Measurements from ENCODE around the gene PAX1. TPM values are rescaled to one million over a fixed set of nuclear protein-coding genes. Genes with fewer than 3 reads are reported as not detected.
A peak's percentile ranks its signal among the peaks of the same experiment; 100 is the strongest.

Gene PAX1
- total and polyA plus RNA-seq, 2 of the 13 experiments (the other 11 are each of a cell fraction or from before 2014, with no cell fraction given) = not detected

DNA sequence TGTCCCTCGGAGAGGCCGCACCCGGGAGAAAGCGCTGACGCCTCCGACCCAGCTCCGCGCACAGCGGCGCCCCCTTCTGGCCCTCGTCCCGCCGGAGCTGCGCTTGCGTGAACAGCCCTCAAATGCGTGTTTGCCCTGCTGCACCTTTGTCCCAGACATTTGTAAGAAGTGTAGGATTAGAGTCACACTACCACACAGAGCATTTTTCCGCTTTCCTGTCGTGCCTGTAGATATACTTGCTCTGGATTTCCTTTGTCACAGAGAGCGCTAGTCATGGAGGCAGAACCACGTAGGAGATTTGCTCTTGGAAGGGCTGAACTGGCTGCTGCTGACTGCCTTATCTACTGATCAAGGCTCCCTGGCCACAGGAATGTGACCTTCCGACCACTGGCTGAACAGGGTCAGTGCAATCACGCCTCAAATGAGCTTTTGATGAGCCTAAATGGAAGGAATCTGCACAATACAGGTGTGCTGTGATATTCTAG, 62.3 kb downstream of the PAX1 start (continued):
- TF ChIP-seq BCL6 (CRISPR knock-in tag; IDR thresholded peaks at IDR 0.05) (peak; percentile 78), ZNF850 (CRISPR knock-in tag; conservative IDR thresholded peaks at IDR 0.05) (no peak), AGO1 (IDR thresholded peaks at IDR 0.05; ENCODE audit: low read depth, low read length, poor library complexity, severe bottlenecking) (peak; percentile 68), HNF4G (IDR thresholded peaks at IDR 0.05; ENCODE audit: borderline replicate concordance, low read depth, low read length) (no peak), HNF4G (CRISPR knock-in tag; IDR thresholded peaks at IDR 0.05; ENCODE audit: borderline replicate concordance, low read depth) (no peak), PHB2 (IDR thresholded peaks at IDR 0.05; ENCODE audit: partially characterized antibody) (no peak), NONO (IDR thresholded peaks at IDR 0.05) (no peak), NONO (CRISPR knock-in tag; conservative IDR thresholded peaks at IDR 0.05) (peak; percentile 35; the same call in 1 of the 2 replicates), KDM1A (CRISPR knock-in tag; IDR thresholded peaks at IDR 0.05) (peak; percentile 84), CREM (IDR thresholded peaks at IDR 0.05) (0 out of 2 replicates have a peak, but pooled peaks have one; percentile 23), CREM (CRISPR knock-in tag; IDR thresholded peaks at IDR 0.05) (0 out of 2 replicates have a peak, but pooled peaks have one; percentile 3), HDAC1 (CRISPR knock-in tag; IDR thresholded peaks at IDR 0.05) (peak; percentile 55; the same call in 1 of the 2 replicates), HDAC2 (CRISPR knock-in tag; IDR thresholded peaks at IDR 0.05) (peak; percentile 88; the same call in 1 of the 2 replicates), SALL1 (CRISPR knock-in tag; IDR thresholded peaks at IDR 0.05) (peak; percentile 37), TGIF2 (CRISPR knock-in tag; IDR thresholded peaks at IDR 0.05) (no peak), E2F5 (CRISPR knock-in tag; conservative IDR thresholded peaks at IDR 0.05) (no peak), KLF15 (CRISPR knock-in tag; IDR thresholded peaks at IDR 0.05; ENCODE audit: borderline replicate concordance) (0 out of 2 replicates have a peak, but pooled peaks have one; percentile 48), GFI1 (CRISPR knock-in tag; IDR thresholded peaks at IDR 0.05; ENCODE audit: borderline replicate concordance) (peak; percentile 95), ARNT (IDR thresholded peaks at IDR 0.05) (no peak), CEBPG (CRISPR knock-in tag; IDR thresholded peaks at IDR 0.05) (peak; percentile 48), TEAD3 (CRISPR knock-in tag; optimal IDR thresholded peaks at IDR 0.05; ENCODE audit: borderline replicate concordance) (peak; percentile 96), RXRA (CRISPR knock-in tag; IDR thresholded peaks at IDR 0.05) (peak; percentile 36; the same call in 1 of the 2 replicates), ZBTB7B (CRISPR knock-in tag; IDR thresholded peaks at IDR 0.05) (peak; percentile 40; the same call in 1 of the 2 replicates), ZNF570 (CRISPR knock-in tag; IDR thresholded peaks at IDR 0.05; ENCODE audit: borderline replicate concordance) (no peak)
- TF ChIP-seq, protein P1, sequence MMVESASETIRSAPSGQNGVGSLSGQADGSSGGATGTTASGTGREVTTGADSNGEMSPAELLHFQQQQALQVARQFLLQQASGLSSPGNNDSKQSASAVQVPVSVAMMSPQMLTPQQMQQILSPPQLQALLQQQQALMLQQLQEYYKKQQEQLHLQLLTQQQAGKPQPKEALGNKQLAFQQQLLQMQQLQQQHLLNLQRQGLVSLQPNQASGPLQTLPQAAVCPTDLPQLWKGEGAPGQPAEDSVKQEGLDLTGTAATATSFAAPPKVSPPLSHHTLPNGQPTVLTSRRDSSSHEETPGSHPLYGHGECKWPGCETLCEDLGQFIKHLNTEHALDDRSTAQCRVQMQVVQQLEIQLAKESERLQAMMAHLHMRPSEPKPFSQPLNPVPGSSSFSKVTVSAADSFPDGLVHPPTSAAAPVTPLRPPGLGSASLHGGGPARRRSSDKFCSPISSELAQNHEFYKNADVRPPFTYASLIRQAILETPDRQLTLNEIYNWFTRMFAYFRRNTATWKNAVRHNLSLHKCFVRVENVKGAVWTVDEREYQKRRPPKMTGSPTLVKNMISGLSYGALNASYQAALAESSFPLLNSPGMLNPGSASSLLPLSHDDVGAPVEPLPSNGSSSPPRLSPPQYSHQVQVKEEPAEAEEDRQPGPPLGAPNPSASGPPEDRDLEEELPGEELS (CRISPR knock-in tag; IDR thresholded peaks at IDR 0.05) = peak; percentile 47; the same call in 1 of the 2 replicates
- TF ChIP-seq, protein P2, sequence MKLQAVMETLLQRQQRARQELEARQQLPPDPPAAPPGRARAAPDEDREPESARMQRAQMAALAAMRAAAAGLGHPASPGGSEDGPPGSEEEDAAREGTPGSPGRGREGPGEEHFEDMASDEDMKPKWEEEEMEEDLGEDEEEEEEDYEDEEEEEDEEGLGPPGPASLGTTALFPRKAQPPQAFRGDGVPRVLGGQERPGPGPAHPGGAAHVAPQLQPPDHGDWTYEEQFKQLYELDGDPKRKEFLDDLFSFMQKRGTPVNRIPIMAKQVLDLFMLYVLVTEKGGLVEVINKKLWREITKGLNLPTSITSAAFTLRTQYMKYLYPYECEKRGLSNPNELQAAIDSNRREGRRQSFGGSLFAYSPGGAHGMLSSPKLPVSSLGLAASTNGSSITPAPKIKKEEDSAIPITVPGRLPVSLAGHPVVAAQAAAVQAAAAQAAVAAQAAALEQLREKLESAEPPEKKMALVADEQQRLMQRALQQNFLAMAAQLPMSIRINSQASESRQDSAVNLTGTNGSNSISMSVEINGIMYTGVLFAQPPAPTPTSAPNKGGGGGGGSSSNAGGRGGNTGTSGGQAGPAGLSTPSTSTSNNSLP (IDR thresholded peaks at IDR 0.05; ENCODE audit: low read depth, low read length) = peak; percentile 64
- TF ChIP-seq, protein P3, sequence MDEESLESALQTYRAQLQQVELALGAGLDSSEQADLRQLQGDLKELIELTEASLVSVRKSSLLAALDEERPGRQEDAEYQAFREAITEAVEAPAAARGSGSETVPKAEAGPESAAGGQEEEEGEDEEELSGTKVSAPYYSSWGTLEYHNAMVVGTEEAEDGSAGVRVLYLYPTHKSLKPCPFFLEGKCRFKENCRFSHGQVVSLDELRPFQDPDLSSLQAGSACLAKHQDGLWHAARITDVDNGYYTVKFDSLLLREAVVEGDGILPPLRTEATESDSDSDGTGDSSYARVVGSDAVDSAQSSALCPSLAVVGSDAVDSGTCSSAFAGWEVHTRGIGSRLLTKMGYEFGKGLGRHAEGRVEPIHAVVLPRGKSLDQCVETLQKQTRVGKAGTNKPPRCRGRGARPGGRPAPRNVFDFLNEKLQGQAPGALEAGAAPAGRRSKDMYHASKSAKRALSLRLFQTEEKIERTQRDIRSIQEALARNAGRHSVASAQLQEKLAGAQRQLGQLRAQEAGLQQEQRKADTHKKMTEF (CRISPR knock-in tag; IDR thresholded peaks at IDR 0.05) = peak; percentile 50; the same call in 1 of the 2 replicates

Measured in HepG2 (cell line).